ENCODE data around the gene ADARB2.
"Not testable (repeated sequence)": the region's sequence is repeated elsewhere in the genome, so short reads cannot be mapped to it uniquely, and the experiment has no call there.

Gene ADARB2

DNA sequence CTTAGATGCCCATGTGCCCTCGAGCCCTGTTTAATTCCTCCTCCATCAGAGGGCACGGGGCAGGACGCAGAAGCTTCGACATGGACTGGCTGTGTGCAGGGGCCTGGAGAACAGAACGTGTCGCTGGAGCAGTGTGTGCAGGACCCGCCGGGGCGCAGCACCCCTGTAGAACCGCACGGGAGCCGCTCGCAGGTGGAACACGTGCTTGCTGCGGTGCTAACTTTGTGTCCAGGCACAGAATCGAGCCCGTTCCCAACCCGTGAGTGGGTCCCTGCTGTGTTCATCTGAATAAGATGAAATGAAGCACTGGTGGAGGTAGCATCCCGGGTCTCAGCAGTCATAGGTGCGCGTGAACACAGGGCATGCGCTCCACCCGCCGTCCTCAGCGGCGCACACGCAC lies 564.2 kb downstream of the ADARB2 start:
- no peak for DNase-seq

- DNase-seq, result no peak
Observed at GRCh38 chr10:1172256-1172984, 564.9 kb downstream of the ADARB2 start.

GRCh38 chr10:1171586-1171985 lies 565.7 kb downstream of the ADARB2 start:
- no peak for DNase-seq

- no peak for DNase-seq
Observed at GRCh38 chr10:1171182-1171581, 566.1 kb downstream of the ADARB2 start.

GRCh38 chr10:1170867-1171180 lies 566.5 kb downstream of the ADARB2 start:
- no peak for DNase-seq

DNA sequence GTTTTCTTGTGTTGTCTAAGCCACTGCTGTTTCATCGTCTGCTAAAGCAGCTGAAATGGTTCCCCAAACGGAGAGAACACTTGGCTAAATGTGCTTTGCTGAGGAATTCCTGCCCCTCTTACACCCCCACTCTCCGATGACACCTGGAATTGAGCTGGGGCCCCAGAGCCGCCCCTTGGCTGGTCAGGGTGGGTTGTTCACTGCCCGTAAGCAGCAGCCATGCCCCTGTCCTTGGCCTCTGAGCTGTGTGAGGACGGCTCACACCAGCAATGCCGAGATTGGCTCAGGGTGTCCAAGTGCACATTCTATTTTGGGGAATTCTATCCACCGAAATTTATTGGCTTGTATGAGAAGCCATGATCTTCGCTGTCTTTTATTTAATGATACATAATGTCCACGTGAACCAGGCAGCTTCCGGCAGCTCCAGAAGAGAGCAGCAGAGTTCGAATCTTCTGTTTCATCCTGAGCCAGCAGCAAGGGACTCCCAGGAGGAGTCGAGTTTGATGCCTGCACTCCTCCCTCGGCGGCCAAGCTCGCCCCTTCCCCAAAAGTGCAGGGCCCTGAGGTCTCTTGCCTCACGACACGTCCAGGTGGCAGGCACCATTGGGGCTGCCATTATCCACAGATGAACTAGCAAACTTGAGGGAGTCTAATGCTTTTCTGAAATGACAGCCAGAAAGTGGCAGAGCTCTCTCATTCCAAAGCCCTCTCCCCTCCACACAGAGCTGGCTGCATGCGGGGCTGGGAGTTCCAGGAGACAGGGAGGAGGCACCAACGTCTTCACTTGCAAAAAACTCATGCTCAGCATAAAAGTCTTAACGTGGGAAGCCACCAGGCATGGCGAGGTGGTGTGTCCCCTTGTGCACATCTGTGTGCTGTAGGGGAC lies 567.1 kb downstream of the ADARB2 start:
- no peak for DNase-seq

- no peak for DNase-seq
Observed at GRCh38 chr10:1169186-1169885, 568.0 kb downstream of the ADARB2 start.

DNA sequence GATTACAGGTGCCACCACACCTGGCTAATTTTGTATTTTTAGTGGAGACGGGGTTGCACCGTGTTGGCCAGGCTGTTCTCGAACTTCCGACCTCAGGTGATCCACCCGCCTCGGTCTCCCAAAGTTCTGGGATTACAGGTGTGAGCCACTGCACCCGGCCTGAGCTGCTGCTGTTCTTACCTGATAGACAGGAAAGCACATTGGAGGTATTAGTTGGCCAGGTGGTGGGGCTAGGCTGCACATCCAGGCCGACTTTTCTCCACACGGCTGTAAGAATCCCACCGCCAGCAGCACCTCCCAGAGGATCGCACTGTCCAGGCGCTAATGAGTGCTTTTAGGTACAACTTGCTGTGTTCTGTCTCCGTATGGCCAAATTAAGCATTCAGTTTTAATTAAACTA lies 568.6 kb downstream of the ADARB2 start:
- no peak for DNase-seq

DNA sequence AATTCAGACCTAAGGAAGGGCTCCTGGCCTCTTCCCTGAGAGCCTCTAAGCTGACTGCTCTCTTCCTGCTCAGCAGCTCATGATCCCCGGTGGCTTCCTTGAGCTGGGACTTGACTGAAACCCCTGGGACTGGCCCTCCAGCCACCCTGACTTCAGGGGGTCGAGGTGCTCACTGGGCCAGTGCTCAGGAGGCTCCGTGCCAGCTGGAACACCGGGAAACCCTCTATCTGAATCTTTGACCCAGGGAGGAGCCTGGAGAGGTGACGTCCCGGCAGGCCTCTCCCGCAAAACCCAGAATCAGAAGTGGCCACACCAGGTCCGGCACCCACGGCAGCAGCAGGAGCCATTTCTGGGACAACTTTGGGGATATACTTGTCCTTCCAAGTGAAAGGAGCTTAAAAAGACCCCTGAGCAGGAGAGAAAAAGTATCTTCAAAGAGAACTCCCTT lies 570.5 kb downstream of the ADARB2 start:
- no peak for DNase-seq

GRCh38 chr10:1166101-1166827 lies 571.1 kb downstream of the ADARB2 start:
- no peak for DNase-seq

DNA sequence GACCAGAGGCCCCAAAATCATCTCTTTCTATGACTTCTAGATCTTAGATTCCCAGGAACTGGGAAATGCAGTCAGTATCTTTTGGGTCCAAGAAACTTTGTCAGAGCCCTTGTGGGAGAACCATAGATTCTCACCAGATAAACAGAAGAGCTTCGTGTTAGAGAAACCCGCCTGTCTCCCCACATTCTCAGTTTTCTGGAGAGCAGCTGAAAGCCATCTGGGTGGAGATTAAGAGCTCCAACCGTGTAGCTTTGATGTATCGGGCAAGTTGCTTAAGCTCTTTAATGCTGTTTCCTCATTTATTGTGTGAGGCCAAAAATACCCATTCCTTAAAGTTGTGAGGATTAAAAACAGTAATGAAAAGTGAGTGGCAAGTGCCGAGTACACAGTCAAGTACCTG lies 573.5 kb downstream of the ADARB2 start:
- DNase-seq, result no peak

DNA sequence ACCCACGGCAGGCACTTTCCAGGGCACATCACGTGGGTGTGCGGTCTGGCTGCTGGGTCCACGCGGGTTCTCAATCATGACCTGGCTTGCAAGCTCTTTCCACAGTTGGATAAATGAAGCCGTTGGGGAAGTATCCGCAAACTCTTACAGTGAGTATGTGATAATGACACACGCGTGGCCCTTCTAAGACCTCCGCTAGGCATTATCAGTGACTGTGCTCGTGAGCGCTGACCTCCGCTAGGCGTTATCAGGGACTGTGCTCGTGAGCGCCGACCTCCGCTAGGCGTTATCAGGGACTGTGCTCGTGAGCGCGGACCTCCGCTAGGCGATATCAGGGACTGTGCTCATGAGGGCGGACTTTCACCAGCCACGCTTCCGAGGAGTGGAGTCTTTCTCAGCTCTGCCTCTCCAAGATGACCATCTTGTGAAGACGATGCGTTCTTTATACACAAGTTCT lies 574.1 kb downstream of the ADARB2 start:
- no peak for DNase-seq

DNA sequence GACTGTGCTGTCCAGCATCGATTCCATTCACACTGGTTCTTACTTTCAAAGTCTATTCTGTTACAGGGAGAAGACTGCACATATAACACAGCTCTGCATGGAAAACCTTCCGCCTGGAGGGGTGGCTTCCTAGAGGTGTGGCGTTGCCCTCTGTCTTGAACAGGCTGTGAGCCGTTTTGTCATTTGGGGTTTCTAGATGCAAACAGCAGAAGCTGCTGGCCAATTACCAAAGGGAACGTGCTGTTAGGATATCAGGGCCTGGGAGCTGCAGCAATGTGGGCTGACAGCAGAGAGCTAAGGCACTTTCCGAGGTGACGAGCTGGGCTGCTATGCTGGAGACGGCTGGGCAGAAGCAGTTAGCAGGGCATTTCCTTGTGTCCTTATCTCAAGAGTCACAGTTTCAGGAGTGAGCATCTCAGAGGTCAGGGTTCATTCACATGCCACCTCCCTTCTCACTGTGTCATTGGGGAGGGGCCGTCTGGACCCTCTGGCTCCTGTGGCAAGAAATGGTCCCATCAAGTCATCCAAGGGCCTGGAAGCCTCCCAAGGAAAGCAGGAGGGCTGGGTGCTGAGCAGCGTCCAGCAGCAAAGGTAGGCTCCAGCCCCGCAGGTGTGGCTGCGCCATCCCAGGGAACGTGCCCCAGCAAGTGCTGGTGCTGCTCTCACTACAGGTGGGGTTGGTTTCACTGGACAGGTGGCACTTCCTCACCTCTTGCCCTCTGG lies 574.7 kb downstream of the ADARB2 start:
- no peak for DNase-seq

- not testable (repeated sequence) for DNase-seq
Observed at GRCh38 chr10:1161315-1161673, 576.0 kb downstream of the ADARB2 start.

GRCh38 chr10:1160561-1161314 lies 576.6 kb downstream of the ADARB2 start:
- DNase-seq, result no peak

- no peak for DNase-seq
Observed at GRCh38 chr10:1159131-1160061, 577.9 kb downstream of the ADARB2 start.

GRCh38 chr10:1158536-1158935 lies 578.8 kb downstream of the ADARB2 start:
- DNase-seq, result not testable (repeated sequence)

GRCh38 chr10:1158066-1158465 lies 579.3 kb downstream of the ADARB2 start:
- no peak for DNase-seq

- DNase-seq, result no peak
Observed at GRCh38 chr10:1157615-1157933, 579.8 kb downstream of the ADARB2 start.

- DNase-seq, result no peak
Observed at GRCh38 chr10:1156921-1157614, 580.3 kb downstream of the ADARB2 start.

Measured in AML-193 (cell line).